ENCODE results near the gene PSTPIP1.

PSTPIP1 gene

GRCh38 chr15:77032052-77032646 is 37.2 kb downstream of the PSTPIP1 start:
- no peak for DNase-seq

GRCh38 chr15:77032647-77033416 is 37.9 kb downstream of the PSTPIP1 start:
- DNase-seq = no peak

GRCh38 chr15:77033417-77033728 is 38.4 kb downstream of the PSTPIP1 start:
- DNase-seq = no peak

DNA sequence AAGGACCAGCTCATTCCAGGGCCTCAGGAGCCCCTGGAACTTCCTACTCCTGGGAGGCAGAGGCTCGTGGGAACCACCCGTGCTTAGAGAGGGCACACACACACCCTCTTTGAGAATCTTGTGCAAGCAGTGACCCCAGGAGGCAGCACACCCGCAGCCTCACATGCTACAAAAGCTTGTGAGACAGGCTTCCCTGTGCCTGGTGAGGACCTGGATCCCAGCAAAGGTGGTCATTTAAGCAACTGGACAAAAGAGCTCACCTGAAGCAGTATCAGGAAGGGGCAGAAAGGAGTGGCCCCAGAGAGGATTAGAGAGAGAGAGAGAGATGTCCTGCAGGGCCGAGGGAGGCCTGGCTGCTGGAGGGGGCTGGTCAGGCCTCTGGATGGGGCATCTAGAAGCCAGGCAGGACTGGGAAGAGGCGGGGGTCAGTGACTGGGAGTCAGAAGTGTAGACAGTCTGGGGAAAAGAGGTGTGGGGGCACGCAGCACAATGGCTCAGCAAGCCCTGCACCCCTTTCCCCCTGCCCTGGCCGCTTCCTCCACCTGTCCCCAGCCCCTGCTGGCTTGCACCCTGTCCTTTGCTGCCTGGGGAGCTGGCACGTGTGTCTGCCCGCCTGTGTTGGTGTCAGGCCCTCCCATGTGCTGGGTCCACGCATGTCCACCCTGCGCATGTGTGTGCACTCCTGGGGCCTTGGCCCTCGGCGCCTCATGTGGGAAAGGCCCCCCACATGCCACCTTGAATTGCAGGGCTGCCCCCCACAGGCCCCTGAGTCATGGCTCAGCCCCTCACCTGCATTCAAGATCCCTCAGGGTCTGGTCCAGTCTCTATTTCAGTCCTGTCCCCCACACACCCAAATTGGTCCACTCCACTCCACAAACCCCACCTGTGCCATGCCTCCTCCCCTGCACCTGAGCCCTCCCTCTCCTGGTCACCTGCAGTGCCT is 39.1 kb downstream of the PSTPIP1 start:
- no peak for DNase-seq

GRCh38 chr15:77034695-77035489 is 40.0 kb downstream of the PSTPIP1 start:
- no peak for DNase-seq

- DNase-seq = no peak
Measured at GRCh38 chr15:77035584-77035983, 40.7 kb downstream of the PSTPIP1 start.

GRCh38 chr15:77035999-77036471 is 41.1 kb downstream of the PSTPIP1 start:
- DNase-seq = no peak

GRCh38 chr15:77036537-77037387 is 41.8 kb downstream of the PSTPIP1 start:
- DNase-seq = no peak

DNA sequence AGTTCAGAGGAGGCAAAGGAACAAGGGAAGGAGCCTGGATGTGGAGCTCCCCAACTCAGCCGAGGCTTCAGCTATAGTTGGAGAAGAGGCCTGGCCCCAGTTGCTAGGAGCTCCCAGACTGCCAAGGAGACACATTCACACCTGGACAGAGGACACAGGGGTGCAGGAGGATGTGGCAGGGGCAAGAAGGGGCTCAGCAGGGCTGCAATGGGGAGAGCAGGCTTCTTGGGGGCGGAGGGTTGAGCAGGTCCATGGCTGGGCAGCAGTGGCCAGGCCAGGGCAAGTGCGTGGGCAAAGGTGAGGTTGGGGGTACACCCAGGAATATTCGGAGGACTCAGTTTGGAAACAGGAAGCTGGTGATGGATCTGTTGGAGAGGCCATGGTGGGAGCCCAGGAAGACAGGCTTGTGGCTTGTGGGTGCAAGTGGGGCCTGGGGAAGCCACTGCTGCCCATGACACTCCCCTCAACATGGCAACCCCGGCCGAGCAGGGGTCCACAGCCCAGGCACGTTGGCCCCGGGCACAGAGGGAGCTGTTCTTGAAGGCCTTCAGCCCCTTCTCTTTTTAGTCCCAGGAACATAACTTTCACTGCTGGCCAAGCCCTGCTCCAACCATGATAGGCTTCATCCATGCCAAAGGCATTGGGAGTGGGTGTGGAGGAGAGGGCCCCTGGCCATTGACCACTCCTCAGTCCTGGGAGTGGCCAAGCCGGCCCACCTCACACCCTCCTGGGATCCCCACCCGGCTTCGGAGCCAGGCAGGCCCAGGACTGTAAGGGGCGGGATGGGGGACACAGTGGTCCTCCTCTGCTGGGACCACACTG is 42.7 kb downstream of the PSTPIP1 start:
- no peak for DNase-seq

- no peak for DNase-seq
Measured at GRCh38 chr15:77038312-77039216, 43.6 kb downstream of the PSTPIP1 start.

GRCh38 chr15:77039217-77039533 is 44.2 kb downstream of the PSTPIP1 start:
- DNase-seq = no peak

DNA sequence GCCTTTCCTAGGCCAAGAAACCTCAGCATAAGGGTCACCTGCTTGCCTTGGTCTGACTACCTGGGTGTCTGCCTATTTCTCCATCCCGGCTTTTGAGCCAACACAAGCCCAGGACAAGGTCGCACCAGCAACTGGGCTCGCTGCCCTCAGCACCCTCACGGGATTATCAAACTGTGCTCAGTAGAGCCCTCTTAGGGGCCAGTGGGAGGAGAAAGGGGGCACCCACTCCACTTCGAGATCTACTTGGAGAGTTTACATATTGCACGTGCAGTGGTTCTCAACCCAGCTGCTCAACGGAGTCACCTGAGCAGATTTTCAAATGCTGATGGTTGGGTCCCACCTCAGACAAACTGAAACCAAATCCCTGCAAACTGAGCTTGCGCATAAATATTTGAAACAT is 44.9 kb downstream of the PSTPIP1 start:
- no peak for DNase-seq

DNA sequence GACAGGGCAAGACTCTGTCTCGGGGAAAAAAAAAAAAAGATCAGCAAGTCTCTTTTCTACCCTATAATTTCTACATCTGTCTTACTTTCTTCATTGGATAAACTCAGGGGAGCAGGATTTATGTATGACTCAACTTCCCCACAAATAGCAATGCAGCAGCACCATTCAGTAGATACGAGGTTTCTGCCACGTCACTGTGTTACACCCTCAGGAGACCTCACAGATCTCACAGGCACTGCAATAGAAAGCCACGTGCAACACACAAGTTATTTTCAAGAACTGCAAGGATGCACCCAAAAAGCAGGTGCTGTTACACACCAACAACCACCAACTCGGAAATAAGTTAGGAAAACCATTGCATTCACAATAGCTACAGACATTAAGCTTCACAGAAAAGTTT is 45.7 kb downstream of the PSTPIP1 start:
- peak; percentile 56 for DNase-seq

- no peak for DNase-seq
Measured at GRCh38 chr15:77042245-77042919, 47.5 kb downstream of the PSTPIP1 start.

GRCh38 chr15:77042955-77043920 is 48.3 kb downstream of the PSTPIP1 start:
- no peak for DNase-seq

DNA sequence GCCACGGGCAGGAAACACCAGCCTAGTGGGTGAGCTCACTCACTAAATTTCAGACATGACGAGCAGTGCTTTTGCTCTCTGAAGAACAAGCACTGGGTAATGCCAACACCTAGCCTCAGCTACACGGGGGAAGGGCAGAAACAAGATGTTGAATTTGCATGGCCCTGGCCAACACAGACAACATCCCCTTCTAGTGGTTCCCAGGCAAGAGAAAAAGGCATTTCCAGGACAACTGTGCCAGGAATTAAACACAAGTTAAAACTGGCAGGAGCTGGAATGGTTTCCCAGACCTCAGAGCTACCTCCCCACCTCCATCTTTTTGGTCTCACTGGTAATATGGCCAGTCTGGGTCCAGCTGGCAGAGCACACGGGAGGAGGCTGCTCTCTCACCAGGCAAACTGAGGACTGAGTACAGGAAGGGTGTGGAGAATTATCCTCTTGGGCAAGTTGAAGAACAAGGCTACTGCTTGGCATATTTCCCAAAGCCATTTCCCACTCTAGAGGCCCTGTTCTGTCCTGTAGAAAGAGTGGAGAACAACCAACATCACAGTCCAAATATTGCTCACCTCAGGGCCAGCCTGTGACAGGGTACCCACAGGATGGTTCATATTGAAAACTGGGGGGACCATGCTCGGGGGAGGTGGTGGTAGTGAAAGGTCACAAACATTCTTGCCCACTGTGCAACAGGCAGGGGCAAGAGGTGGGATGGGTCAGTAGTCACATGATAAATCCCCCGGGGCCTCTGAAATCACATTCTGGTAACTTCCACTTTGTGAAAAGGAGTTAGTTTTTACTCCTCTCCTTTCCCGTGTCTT is 49.5 kb downstream of the PSTPIP1 start:
- DNase-seq = no peak

DNA sequence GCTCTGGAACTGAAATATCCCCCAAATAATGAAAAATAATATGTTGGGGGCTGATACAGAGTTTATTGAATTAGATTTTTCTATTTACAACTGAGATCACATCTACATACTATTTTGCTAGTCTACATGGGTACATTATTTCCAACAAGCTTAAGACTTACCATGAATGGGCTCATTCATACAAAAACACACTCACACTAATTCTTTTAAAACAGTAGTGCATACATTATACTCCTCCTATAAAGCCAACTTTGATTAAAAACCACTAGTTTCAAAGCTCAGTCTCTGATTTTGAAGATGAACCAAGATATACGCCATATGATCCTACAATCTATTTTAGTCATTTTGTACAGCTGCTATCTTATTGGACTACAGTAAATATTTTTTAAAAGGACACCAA is 51.1 kb downstream of the PSTPIP1 start:
- DNase-seq = no peak
